Measurements from ENCODE around the gene VASN. TPM values are rescaled to one million over a fixed set of nuclear protein-coding genes. Genes with fewer than 3 reads are reported as not detected.

VASN gene
- total RNA-seq, 1 donor from 2014 or later, result 0.67 TPM

- Mint-ChIP-seq H3K4me3 (ENCODE audit: unreplicated experiment) (no peak overlapping the region), H3K4me1 (ENCODE audit: unreplicated experiment) (peaks cover 7% of the 10 kb centered on the region), H3K27me3 (ENCODE audit: unreplicated experiment) (peaks cover 15% of the 10 kb centered on the region), H3K27ac (ENCODE audit: unreplicated experiment) (no peak overlapping the region), H3K9me3 (ENCODE audit: unreplicated experiment) (no peaks in the 10 kb centered on the region), H3K36me3 (ENCODE audit: low read depth, unreplicated experiment) (peaks cover 10% of the 10 kb centered on the region)
- no peak for TF ChIP-seq CTCF (IDR thresholded peaks at IDR 0.05; ENCODE audit: unreplicated experiment)
- no peak for DNase-seq (ENCODE audit: low spot score)
Measured at GRCh38 chr16:4385789-4386450, 14.3 kb downstream of the VASN start.

GRCh38 chr16:4386451-4386805 lies 14.8 kb downstream of the VASN start:
- no peak overlapping the region for H3K4me3 Mint-ChIP-seq (ENCODE audit: unreplicated experiment)
- peaks cover 7% of the 10 kb centered on the region for H3K4me1 Mint-ChIP-seq (ENCODE audit: unreplicated experiment)
- peaks cover 16% of the 10 kb centered on the region for H3K27me3 Mint-ChIP-seq (ENCODE audit: unreplicated experiment)
- H3K36me3 Mint-ChIP-seq (ENCODE audit: low read depth, unreplicated experiment), result peaks cover 10% of the 10 kb centered on the region
- TF ChIP-seq CTCF (IDR thresholded peaks at IDR 0.05; ENCODE audit: unreplicated experiment), result no peak
- H3K27ac Mint-ChIP-seq (ENCODE audit: unreplicated experiment), result no peak overlapping the region
- no peaks in the 10 kb centered on the region for H3K9me3 Mint-ChIP-seq (ENCODE audit: unreplicated experiment)
- no peak for DNase-seq (ENCODE audit: low spot score)

- H3K4me1 Mint-ChIP-seq (ENCODE audit: unreplicated experiment), result peaks cover 7% of the 10 kb centered on the region
- no peak for DNase-seq (ENCODE audit: low spot score)
- H3K9me3 Mint-ChIP-seq (ENCODE audit: unreplicated experiment), result no peaks in the 10 kb centered on the region
- no peak for TF ChIP-seq CTCF (IDR thresholded peaks at IDR 0.05; ENCODE audit: unreplicated experiment)
- peaks cover 10% of the 10 kb centered on the region for H3K36me3 Mint-ChIP-seq (ENCODE audit: low read depth, unreplicated experiment)
- H3K4me3 Mint-ChIP-seq (ENCODE audit: unreplicated experiment), result no peak overlapping the region
- peaks cover 16% of the 10 kb centered on the region for H3K27me3 Mint-ChIP-seq (ENCODE audit: unreplicated experiment)
- no peak overlapping the region for H3K27ac Mint-ChIP-seq (ENCODE audit: unreplicated experiment)
Measured at GRCh38 chr16:4386951-4387565, 15.4 kb downstream of the VASN start.

GRCh38 chr16:4387781-4388180 lies 16.1 kb downstream of the VASN start:
- no peak for DNase-seq (ENCODE audit: low spot score)
- no peak for TF ChIP-seq CTCF (IDR thresholded peaks at IDR 0.05; ENCODE audit: unreplicated experiment)
- Mint-ChIP-seq H3K9me3 (ENCODE audit: unreplicated experiment) (no peaks in the 10 kb centered on the region), H3K4me1 (ENCODE audit: unreplicated experiment) (peaks cover 7% of the 10 kb centered on the region), H3K4me3 (ENCODE audit: unreplicated experiment) (no peak overlapping the region), H3K27ac (ENCODE audit: unreplicated experiment) (no peak overlapping the region), H3K36me3 (ENCODE audit: low read depth, unreplicated experiment) (peaks cover 10% of the 10 kb centered on the region), H3K27me3 (ENCODE audit: unreplicated experiment) (peaks cover 16% of the 10 kb centered on the region)

GRCh38 chr16:4388271-4389021 lies 16.8 kb downstream of the VASN start:
- Mint-ChIP-seq H3K27me3 (ENCODE audit: unreplicated experiment) (peaks cover 16% of the 10 kb centered on the region), H3K4me1 (ENCODE audit: unreplicated experiment) (peaks cover 7% of the 10 kb centered on the region), H3K9me3 (ENCODE audit: unreplicated experiment) (no peaks in the 10 kb centered on the region), H3K27ac (ENCODE audit: unreplicated experiment) (no peak overlapping the region), H3K36me3 (ENCODE audit: low read depth, unreplicated experiment) (peaks cover 6% of the 10 kb centered on the region), H3K4me3 (ENCODE audit: unreplicated experiment) (no peak overlapping the region)
- no peak for TF ChIP-seq CTCF (IDR thresholded peaks at IDR 0.05; ENCODE audit: unreplicated experiment)
- no peak for DNase-seq (ENCODE audit: low spot score)

All from endothelial cell (in vitro differentiated cells).